ENCODE results near the gene NKX3-2.

DNA sequence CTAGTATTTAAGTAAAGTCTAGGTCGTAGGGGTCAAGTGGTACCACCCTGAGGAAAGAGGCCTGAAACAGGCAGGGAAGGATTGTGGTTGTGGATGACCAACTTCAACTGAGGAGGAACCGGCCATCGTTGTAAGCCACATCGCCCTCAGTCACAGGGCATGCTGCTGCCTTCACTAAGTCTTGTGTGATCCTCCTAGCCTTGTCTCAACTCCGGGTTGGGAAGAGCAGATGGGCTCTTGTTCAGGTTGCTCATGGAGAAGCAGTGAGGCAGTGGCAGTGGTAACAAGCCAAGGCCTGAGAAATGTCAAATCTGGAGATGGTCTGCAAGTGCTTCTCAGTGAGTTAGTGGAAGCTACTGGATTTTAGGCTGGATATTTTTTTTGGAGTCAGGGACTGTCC lies 22.8 kb upstream of the NKX3-2 start:
- TF ChIP-seq POLR2A (IDR thresholded peaks at IDR 0.05; ENCODE audit: low read length), result no peak
- TF ChIP-seq GATA1 (IDR thresholded peaks at IDR 0.05; ENCODE audit: low read depth, low read length), result no peak

All from erythroblast (primary cell).